Upper lobe of left lung (tissue), 4 donors: ENCODE data around the gene CORO1A.

Experiments used
- CTCF ChIP-seq, 6 experiments: fragments of 450-650 bp in 4 of 6; fragments of 200-600 bp in 2 of 6; sonication (generic) in 2 of 6; IDR thresholded peaks; one replicate each; pipeline ENCODE4 v1.5.1; 2016 to 2019; ENCODE audit warnings: antibody characterized with exemption in 6 of 6
- EP300 ChIP-seq, 4 donors: sonication (generic); formaldehyde crosslinking; IDR thresholded peaks; one replicate each; pipeline ENCODE4 v1.5.1; 2017; ENCODE audit warnings: antibody characterized with exemption in 4 of 4, control low read depth in 2 of 4
- POLR2AphosphoS5 ChIP-seq, 2 donors: sonication (generic); formaldehyde crosslinking; IDR thresholded peaks; one replicate each; pipeline ENCODE4 v1.5.1; 2017; ENCODE audit warnings: antibody characterized with exemption in 2 of 2

- TF ChIP-seq CTCF (IDR thresholded peaks at IDR 0.05) (no peak), POLR2AphosphoS5 (IDR thresholded peaks at IDR 0.05) (no peak), EP300 (IDR thresholded peaks at IDR 0.05) (no peak)
These were observed 40.1 kb upstream of the CORO1A start for GRCh38 chr16:30143347-30143702.
